ENCODE measurements around the gene DPP9. TPM values are rescaled to one million over a fixed set of nuclear protein-coding genes. Genes with fewer than 3 reads are reported as not detected.

Gene DPP9
- 85.7 and 111 TPM in 2 replicates for total RNA-seq

DNA sequence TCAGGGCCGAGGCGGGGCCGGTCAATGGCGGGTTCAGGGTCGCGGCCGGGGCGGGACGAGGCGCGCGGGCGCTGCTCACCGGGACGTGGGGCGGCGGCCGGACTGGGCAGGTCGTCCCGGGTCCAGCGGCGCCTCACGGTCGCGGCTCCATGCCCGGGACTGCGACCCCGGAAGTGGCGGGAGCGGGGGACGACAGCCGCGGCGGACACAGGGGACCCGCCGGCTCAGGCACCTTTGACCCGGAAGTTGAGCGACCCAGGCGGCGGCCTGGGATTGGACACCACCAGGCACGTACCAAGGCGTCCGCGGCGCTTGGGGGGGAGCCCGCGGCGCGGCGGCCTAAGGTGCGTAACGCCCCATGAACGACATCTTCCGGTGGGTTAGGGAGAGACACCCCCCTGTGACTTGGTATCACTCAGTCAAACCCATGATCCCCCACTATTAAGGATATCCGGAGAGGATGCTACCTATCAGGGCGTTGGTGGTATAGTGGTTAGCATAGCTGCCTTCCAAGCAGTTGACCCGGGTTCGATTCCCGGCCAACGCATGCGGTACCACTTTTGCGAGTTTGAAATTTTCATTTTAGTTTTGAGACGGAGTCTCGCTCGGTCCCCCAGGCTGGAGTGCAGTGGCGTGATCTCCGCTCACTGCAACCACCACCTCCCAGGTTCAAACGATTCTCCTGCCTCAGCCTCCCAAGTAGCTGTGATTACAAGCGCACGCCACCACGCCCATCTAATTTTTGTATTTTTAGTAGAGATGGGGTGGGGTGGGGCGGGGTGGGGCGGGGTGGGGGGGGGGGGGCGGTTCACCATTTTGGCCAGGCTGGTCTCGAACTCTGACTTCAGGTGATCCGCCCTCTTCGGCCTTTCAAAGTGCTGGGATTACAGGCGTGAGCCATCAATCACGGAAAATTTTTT lies at the start of gene DPP9:
Gene DPP9, minus strand, starts transcription at position 248 of the 920 bp plus-strand sequence. CDS start 3,936 bp downstream, outside the sequence.
- POLR2A ChIA-PET: interaction anchor here (0.8 to 3.0 kb wide), 12 partner anchors 13 to 899 kb away, joined by 3 to 46 read pairs (median 5); partner anchors contain the start of genes FEM1A, HDGFL2, KDM4B and MYDGF
- H3K27ac Mint-ChIP-seq: peak within 1 kb of the TSS; percentile 98
- H3K4me1 Mint-ChIP-seq: peaks cover 46% of the 10 kb centered on the region
- H3K36me3 Mint-ChIP-seq (ENCODE audit: low read depth): peaks cover 32% of the 10 kb centered on the region
- CTCF ChIA-PET: interaction anchor here (1.7 kb wide), 1 partner anchor 67 kb away, joined by 14 read pairs; the partner anchor contains the start of gene FEM1A
- no peaks in the 10 kb centered on the region for H3K9me3 Mint-ChIP-seq
- DNase-seq: peak; percentile 92
- no peak for TF ChIP-seq CTCF (IDR thresholded peaks at IDR 0.05)
- H3K27me3 Mint-ChIP-seq: peaks cover 7% of the 10 kb centered on the region
- H3K4me3 Mint-ChIP-seq: peak within 1 kb of the TSS; percentile 98
- peak; percentile 94 for ATAC-seq (ENCODE audit: low read depth)
- intact Hi-C loops (cut with micrococcal nuclease): loop anchor here (1.0 to 5.0 kb wide), 12 partner anchors 54 to 962 kb away; partner anchors contain the start of genes APBA3, FEM1A, HDGFL2 and MRPL54

DNA sequence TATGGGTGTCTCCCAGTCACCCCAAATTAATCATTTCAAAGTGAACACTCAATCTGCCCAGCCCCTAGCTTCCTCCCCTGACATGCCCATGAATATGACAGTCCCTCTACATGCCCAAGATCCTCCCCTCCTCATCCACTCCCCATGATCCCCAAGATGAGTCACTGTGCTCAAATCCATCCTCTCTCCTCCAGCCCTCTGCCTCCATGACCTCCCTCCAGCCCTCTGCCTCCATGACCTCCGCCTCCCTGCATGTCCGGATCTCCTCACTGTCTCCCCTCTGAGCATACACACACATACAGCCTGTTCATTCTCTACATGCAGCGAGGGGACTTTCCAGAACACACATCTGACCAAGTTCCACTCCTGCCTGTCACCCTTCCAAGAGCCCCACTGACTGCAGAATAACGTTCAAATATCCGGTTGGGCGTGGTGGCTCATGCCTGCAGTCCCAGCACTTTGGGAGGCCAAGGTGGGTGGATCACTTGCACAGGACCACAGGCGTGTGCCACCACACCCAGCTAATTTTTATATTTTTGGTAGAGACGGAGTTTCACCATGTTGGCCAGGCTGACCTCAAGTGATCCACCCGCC lies 49.5 kb upstream of the DPP9 start:
- H3K4me3 Mint-ChIP-seq: no peak overlapping the region
- peaks cover 2% of the 10 kb centered on the region for H3K9me3 Mint-ChIP-seq
- CTCF ChIA-PET: no interaction called here
- no peaks in the 10 kb centered on the region for H3K36me3 Mint-ChIP-seq (ENCODE audit: low read depth)
- ATAC-seq (ENCODE audit: low read depth): no peak
- H3K4me1 Mint-ChIP-seq: peaks cover 6% of the 10 kb centered on the region
- DNase-seq: no peak
- no peak for TF ChIP-seq CTCF (IDR thresholded peaks at IDR 0.05)
- peaks cover 35% of the 10 kb centered on the region for H3K27me3 Mint-ChIP-seq
- H3K27ac Mint-ChIP-seq: no peak overlapping the region
- intact Hi-C loops (cut with micrococcal nuclease): no loop called here
- POLR2A ChIA-PET: no interaction called here

DNA sequence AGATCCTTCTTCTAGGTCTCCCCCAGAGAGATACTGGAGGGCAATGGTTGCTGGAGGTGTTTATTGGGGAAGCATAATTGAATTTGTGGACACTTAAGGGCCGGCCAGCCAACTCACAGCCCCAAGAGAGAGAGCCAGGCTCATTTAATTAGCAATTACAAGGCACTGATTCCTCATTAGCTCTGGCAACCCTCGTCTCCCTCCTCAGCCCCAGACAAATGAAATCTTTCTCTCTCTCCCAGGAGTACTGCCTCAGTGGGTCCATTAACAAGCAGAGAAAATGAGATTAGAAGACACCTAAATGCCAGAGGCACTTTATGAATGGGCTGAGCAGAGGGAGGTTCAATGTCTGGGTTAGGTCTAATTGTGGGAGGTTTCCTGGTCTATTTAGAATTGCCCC lies 48.9 kb upstream of the DPP9 start:
- DNase-seq: no peak
- Mint-ChIP-seq H3K4me3 (no peak overlapping the region), H3K36me3 (ENCODE audit: low read depth) (no peaks in the 10 kb centered on the region), H3K9me3 (peaks cover 2% of the 10 kb centered on the region), H3K4me1 (peaks cover 6% of the 10 kb centered on the region), H3K27me3 (peaks cover 37% of the 10 kb centered on the region), H3K27ac (no peak overlapping the region)
- POLR2A ChIA-PET: no interaction called here
- CTCF ChIA-PET: no interaction called here
- intact Hi-C loops (cut with micrococcal nuclease): no loop called here
- TF ChIP-seq CTCF (IDR thresholded peaks at IDR 0.05): no peak
- ATAC-seq (ENCODE audit: low read depth): no peak

- H3K4me1 Mint-ChIP-seq: peaks cover 4% of the 10 kb centered on the region
- no peak overlapping the region for H3K27ac Mint-ChIP-seq
- no peak for TF ChIP-seq CTCF (IDR thresholded peaks at IDR 0.05)
- H3K27me3 Mint-ChIP-seq: peaks cover 36% of the 10 kb centered on the region
- intact Hi-C loops (cut with micrococcal nuclease): no loop called here
- DNase-seq: peak; percentile 56
- H3K9me3 Mint-ChIP-seq: no peaks in the 10 kb centered on the region
- POLR2A ChIA-PET: interaction anchor here (2.2 kb wide), 1 partner anchor 22 kb away, joined by 8 read pairs; the partner anchor contains the start of gene FEM1A
- H3K36me3 Mint-ChIP-seq (ENCODE audit: low read depth): no peaks in the 10 kb centered on the region
- peak; percentile 81 for ATAC-seq (ENCODE audit: low read depth)
- CTCF ChIA-PET: no interaction called here
- H3K4me3 Mint-ChIP-seq: no peak overlapping the region
Measured at GRCh38 chr19:4768934-4769777, 45.5 kb upstream of the DPP9 start.

Data from activated B cell treated with CpG ODN at 0.5 μM for 24 hours (primary cell).